GM12864 (cell line): ENCODE data around the gene FNDC3B.
"Not testable (repeated sequence)": the region's sequence is repeated elsewhere in the genome, so short reads cannot be mapped to it uniquely, and the experiment has no call there.

Experiments
- DNase-seq: peaks from one replicate; pipeline ENCODE4 v3.0.0-alpha.2; 2011; ENCODE audit warnings: low read depth
- H3K4me3 ChIP-seq: 2 replicates; pipeline ENCODE4 v1.5.1; 2011; ENCODE audit warnings: mild to moderate bottlenecking, low read depth, low read length, control low read depth
- CTCF ChIP-seq: IDR thresholded peaks from 2 replicates; pipeline ENCODE4 v1.5.1; 2011; ENCODE audit warnings: low read depth, mild to moderate bottlenecking, moderate library complexity, low read length, control low read depth, inconsistent platforms; ENCODE audit errors: missing control alignments

The FNDC3B gene

GRCh38 chr3:172245241-172245640, 205.9 kb downstream of the FNDC3B start:
- no peak for DNase-seq
- TF ChIP-seq CTCF = no peak
- no peak overlapping the region for H3K4me3 ChIP-seq

- TF ChIP-seq CTCF = no peak
- H3K4me3 ChIP-seq = no peak overlapping the region
- DNase-seq = no peak
Measured at GRCh38 chr3:172246107-172246844, 206.9 kb downstream of the FNDC3B start.

- no peak for TF ChIP-seq CTCF
- H3K4me3 ChIP-seq = no peak overlapping the region
- DNase-seq = no peak
Measured at GRCh38 chr3:172247525-172248274, 208.3 kb downstream of the FNDC3B start.

GRCh38 chr3:172249039-172249438, 209.7 kb downstream of the FNDC3B start:
- H3K4me3 ChIP-seq = no peak overlapping the region
- DNase-seq = no peak
- TF ChIP-seq CTCF = no peak

GRCh38 chr3:172251211-172251610, 211.8 kb downstream of the FNDC3B start:
- H3K4me3 ChIP-seq = no peak overlapping the region
- TF ChIP-seq CTCF = no peak
- DNase-seq = no peak

GRCh38 chr3:172253200-172253599, 213.8 kb downstream of the FNDC3B start:
- no peak overlapping the region for H3K4me3 ChIP-seq
- no peak for TF ChIP-seq CTCF
- DNase-seq = no peak

GRCh38 chr3:172254542-172254941, 215.2 kb downstream of the FNDC3B start:
- DNase-seq = no peak
- H3K4me3 ChIP-seq = no peak overlapping the region
- TF ChIP-seq CTCF = no peak

GRCh38 chr3:172255321-172255720, 215.9 kb downstream of the FNDC3B start:
- H3K4me3 ChIP-seq, DNase-seq: not testable (repeated sequence)
